HG02870 (cell line): ENCODE measurements around the gene RUNX3.
"Not testable (repeated sequence)": the region's sequence is repeated elsewhere in the genome, so short reads cannot be mapped to it uniquely, and the experiment has no call there.

Experiments
- ATAC-seq: cut with Tn5 transposase; IDR thresholded peaks from one replicate; pipeline ENCODE4 v1.9.1; 2021; ENCODE audit warnings: mild to moderate bottlenecking, moderate library complexity; ENCODE audit not compliant: unreplicated experiment

The RUNX3 gene

GRCh38 chr1:24915816-24916602 lies 14.1 kb downstream of the RUNX3 start:
- ATAC-seq = no peak

- ATAC-seq = no peak
Observed at GRCh38 chr1:24914226-24915069, 15.6 kb downstream of the RUNX3 start.

- no peak for ATAC-seq
Observed at GRCh38 chr1:24913616-24914225, 16.4 kb downstream of the RUNX3 start.

GRCh38 chr1:24913274-24913604 lies 16.8 kb downstream of the RUNX3 start:
- no peak for ATAC-seq

- no peak for ATAC-seq
Observed at GRCh38 chr1:24912376-24913273, 17.5 kb downstream of the RUNX3 start.

GRCh38 chr1:24911651-24912155 lies 18.4 kb downstream of the RUNX3 start:
- no peak for ATAC-seq

GRCh38 chr1:24910751-24911650 lies 19.1 kb downstream of the RUNX3 start:
- no peak for ATAC-seq

- no peak for ATAC-seq
Observed at GRCh38 chr1:24910210-24910609, 19.9 kb downstream of the RUNX3 start.

DNA sequence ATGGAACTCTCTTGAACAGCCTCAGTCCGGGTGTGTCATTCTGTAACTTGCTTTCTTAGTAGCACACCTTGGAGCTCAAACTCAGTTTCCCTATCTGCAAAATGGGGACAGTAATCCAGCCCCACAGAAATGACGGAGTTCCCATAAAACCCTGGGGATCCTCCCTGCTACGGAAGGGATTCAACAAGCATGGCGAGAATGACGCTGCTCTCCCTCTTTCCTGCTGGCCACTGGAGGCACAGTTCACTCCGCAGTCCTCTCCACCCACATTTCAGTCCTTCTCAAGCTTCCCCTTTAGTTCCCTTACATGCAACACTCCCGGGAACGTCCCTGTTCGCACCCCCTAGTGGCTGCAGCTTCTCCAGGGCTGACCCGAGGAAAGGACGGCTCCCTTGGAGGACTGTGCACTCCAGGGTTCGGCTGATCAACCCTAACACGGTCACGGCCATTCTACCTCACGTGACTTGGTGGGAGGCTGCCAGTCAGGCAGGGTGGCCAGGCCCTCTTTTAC lies 20.6 kb downstream of the RUNX3 start:
- ATAC-seq = no peak

- no peak for ATAC-seq
Observed at GRCh38 chr1:24908591-24909259, 21.4 kb downstream of the RUNX3 start.

- not testable (repeated sequence) for ATAC-seq
Observed at GRCh38 chr1:24907587-24908294, 22.3 kb downstream of the RUNX3 start.

GRCh38 chr1:24906760-24907490 lies 23.2 kb downstream of the RUNX3 start:
- ATAC-seq = no peak

DNA sequence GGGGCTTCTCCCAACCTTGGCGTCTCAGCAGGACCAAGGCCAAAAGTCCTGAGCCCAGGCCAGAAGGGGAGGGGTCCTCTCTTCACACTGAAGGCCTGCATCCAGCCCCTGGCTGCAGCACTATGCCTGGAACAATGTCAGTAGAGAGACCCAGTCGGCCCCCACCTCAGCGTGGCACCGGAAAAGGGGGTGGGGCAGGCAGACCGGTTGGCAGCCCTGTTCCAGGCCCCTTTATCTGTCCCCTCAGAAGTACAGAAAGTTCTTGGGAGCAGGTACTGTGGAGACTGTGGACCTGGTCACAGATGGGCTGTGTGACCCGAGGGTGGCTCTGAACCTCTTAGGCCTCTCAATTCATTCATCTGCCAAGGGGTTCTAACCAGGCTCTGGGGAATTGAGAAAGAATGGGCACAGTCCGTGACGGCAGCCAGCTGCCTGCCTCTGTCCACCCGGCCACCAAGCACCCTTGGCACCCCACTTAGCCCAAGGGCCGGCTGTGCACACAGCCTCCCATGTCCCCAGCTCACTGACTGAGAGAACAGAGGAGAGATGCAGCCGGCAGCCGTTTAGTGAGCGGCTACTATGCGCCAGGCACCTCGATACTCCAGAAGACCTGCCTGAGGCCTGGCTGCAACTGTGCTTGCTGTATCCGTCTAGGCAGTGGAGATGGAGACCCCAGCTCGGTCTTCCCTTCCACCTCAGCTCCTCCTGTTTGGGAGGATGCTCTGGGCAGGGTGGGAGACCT lies 23.9 kb downstream of the RUNX3 start:
- no peak for ATAC-seq

- ATAC-seq = no peak
Observed at GRCh38 chr1:24905355-24905978, 24.6 kb downstream of the RUNX3 start.

DNA sequence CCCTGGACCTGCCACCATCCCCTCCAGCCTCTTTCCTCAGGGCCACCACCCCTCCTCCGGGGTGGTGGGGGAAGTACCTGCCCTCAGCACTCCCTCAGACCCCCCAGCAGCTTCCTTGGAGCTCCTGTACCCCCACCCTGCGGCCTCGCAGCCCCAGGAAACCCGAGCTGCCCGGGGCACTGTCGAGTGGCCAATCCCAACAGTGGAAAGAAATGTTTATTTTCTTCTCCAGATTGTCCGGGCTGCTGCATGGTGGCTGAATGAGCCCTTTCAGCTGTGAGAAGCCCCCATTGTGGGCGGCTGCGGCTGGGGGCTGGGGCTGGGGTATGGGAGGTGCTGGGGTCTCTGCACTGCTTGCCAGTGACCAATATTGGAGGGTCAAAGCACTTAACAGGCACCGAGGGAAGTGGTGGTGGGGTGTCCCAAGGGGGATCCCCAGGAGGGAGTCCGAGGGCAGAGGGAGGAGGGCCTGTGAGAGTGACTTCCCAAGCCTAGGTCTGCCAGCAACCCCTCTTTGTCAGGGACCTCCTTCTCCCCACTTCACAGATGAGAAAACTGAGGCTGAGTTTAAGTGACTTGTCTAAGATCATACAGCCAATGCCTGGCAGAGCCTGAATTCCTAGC lies 25.2 kb downstream of the RUNX3 start:
- no peak for ATAC-seq
